ENCODE measurements around the gene PCDH9.
"Not testable (repeated sequence)": the region's sequence is repeated elsewhere in the genome, so short reads cannot be mapped to it uniquely, and the experiment has no call there.

The PCDH9 gene

GRCh38 chr13:66312312-66313087 is 917.6 kb downstream of the PCDH9 start:
- DNase-seq = no peak

- no peak for DNase-seq
These were observed 924.0 kb downstream of the PCDH9 start for GRCh38 chr13:66305961-66306617.

- no peak for DNase-seq
These were observed 928.7 kb downstream of the PCDH9 start for GRCh38 chr13:66301482-66301881.

GRCh38 chr13:66301006-66301405 is 929.1 kb downstream of the PCDH9 start:
- no peak for DNase-seq

- no peak for DNase-seq
These were observed 933.3 kb downstream of the PCDH9 start for GRCh38 chr13:66296875-66297274.

GRCh38 chr13:66296328-66296727 is 933.8 kb downstream of the PCDH9 start:
- no peak for DNase-seq

- DNase-seq = not testable (repeated sequence)
These were observed 943.3 kb downstream of the PCDH9 start for GRCh38 chr13:66286806-66287205.

- no peak for DNase-seq
These were observed 954.7 kb downstream of the PCDH9 start for GRCh38 chr13:66275416-66275815.

GRCh38 chr13:66273011-66273410 is 957.1 kb downstream of the PCDH9 start:
- no peak for DNase-seq

GRCh38 chr13:66266761-66267160 is 963.4 kb downstream of the PCDH9 start:
- no peak for DNase-seq

- DNase-seq = no peak
These were observed 963.8 kb downstream of the PCDH9 start for GRCh38 chr13:66266348-66266747.

- DNase-seq = no peak
These were observed 964.8 kb downstream of the PCDH9 start for GRCh38 chr13:66265371-66265770.

- no peak for DNase-seq
These were observed 965.2 kb downstream of the PCDH9 start for GRCh38 chr13:66264971-66265370.

GRCh38 chr13:66262330-66262729 is 967.8 kb downstream of the PCDH9 start:
- no peak for DNase-seq

- DNase-seq = not testable (repeated sequence)
These were observed 970.7 kb downstream of the PCDH9 start for GRCh38 chr13:66259426-66259825.
